PC-3 (cell line): ENCODE results near the gene SLC35F5.
"Not testable (repeated sequence)": the region's sequence is repeated elsewhere in the genome, so short reads cannot be mapped to it uniquely, and the experiment has no call there.

Experiments used
- CTCF ChIP-seq: fragments of 300-600 bp; sonication (generic); conservative IDR thresholded peaks from 2 replicates; pipeline ENCODE4 v1.5.1; 2017; ENCODE audit warnings: antibody characterized with exemption, low read depth, mild to moderate bottlenecking, low read length
- EZH2 ChIP-seq: fragments of 300-600 bp; sonication (generic); IDR thresholded peaks from one replicate; pipeline ENCODE4 v1.6.1; 2017; ENCODE audit warnings: antibody characterized with exemption, mild to moderate bottlenecking, low read length; ENCODE audit not compliant: unreplicated experiment

- TF ChIP-seq CTCF, EZH2: not testable (repeated sequence)
These were observed 65.6 kb downstream of the SLC35F5 start for GRCh38 chr2:113690871-113691270.
